Spinal cord (tissue), 10 donors: ENCODE measurements around the gene CAMK2G. TPM values are rescaled to one million over a fixed set of nuclear protein-coding genes. Genes with fewer than 3 reads are reported as not detected.

Source experiments
- DNase-seq, 6 donors: peaks; one replicate each; pipeline versions ENCODE4 v3.0.0 to v3.0.0-alpha.2; 2013 to 2015; ENCODE audit warnings: low spot score in 6 of 6, low read depth in 4 of 6
- H3K27ac ChIP-seq: one replicate; pipeline ENCODE4 v1.5.1; 2013; ENCODE audit warnings: low read depth, low read length, control low read depth
- H3K27me3 ChIP-seq: one replicate; pipeline ENCODE4 v1.6.1; 2013; ENCODE audit warnings: low read length; ENCODE audit not compliant: control insufficient read depth, insufficient read depth
- H3K36me3 ChIP-seq: one replicate; pipeline ENCODE4 v1.6.1; 2013; ENCODE audit warnings: low read length; ENCODE audit not compliant: control insufficient read depth, insufficient read depth
- H3K4me1 ChIP-seq: one replicate; pipeline ENCODE4 v1.6.1; 2013; ENCODE audit warnings: low read length; ENCODE audit not compliant: control insufficient read depth, insufficient read depth
- H3K4me3 ChIP-seq: one replicate; pipeline ENCODE4 v1.5.1; 2013; ENCODE audit warnings: low read depth, low read length, control low read depth
- H3K9me3 ChIP-seq: one replicate; pipeline ENCODE4 v1.6.1; 2013; ENCODE audit warnings: low read length; ENCODE audit not compliant: control insufficient read depth, insufficient read depth
- WGBS: methylation state at CpG from one replicate; pipeline ENCODE4 v1.1.5; 2013; ENCODE audit warnings: missing lambda C conversion rate; ENCODE audit not compliant: insufficient coverage; 5-methylcytosine and 5-hydroxymethylcytosine counted together
- polyA plus RNA-seq, 2 donors: library from polyadenylated mRNA; unstranded; fragments of 120-200 nt; gene quantifications; one replicate each; pipeline ENCODE4 v1.2.1, GENCODE V29; 2013; ENCODE audit not compliant: insufficient read length in 2 of 2
- total RNA-seq, 2 donors: library from RNA; depleted of rRNA in 1 of 2; stranded (reverse); fragments of 120-200 nt in 1 of 2; fragments of >200 nt in 1 of 2; gene quantifications; one replicate each; pipeline versions ENCODE4 v1.2.3 to v1.2.4, GENCODE V29; 2013 to 2014
- donor health status: healthy.

The CAMK2G gene
- total and polyA plus RNA-seq, 4 donors: 49.8 to 147 (median 113) TPM

GRCh38 chr10:73810735-73811465 is 63.5 kb downstream of the CAMK2G start:
- peak in 3 of 6 donors; percentile 9 to 32 (median 31) for DNase-seq

GRCh38 chr10:73810358-73810734 is 64.0 kb downstream of the CAMK2G start:
- peaks cover 57% of the 10 kb centered on the region for H3K36me3 ChIP-seq
- no peaks in the 10 kb centered on the region for H3K9me3 ChIP-seq
- H3K27me3 ChIP-seq: no peaks in the 10 kb centered on the region
- H3K4me1 ChIP-seq: peaks cover 9% of the 10 kb centered on the region
- WGBS: 88% methylated on average over 5 of the region's 7 CpGs
- H3K27ac ChIP-seq: no peak overlapping the region
- no peak for DNase-seq
- H3K4me3 ChIP-seq: peak overlapping the region; percentile 63

More at GRCh38 chr10:73810735-73811465, 63.5 kb downstream of the CAMK2G start:
- under 1% methylated on average over 63 of the region's 63 CpGs for WGBS
- H3K27me3 ChIP-seq: no peaks in the 10 kb centered on the region
- H3K9me3 ChIP-seq: no peaks in the 10 kb centered on the region
- peaks cover 9% of the 10 kb centered on the region for H3K4me1 ChIP-seq
- peak overlapping the region; percentile 63 for H3K4me3 ChIP-seq
- H3K36me3 ChIP-seq: peaks cover 53% of the 10 kb centered on the region
- H3K27ac ChIP-seq: peak overlapping the region; percentile 40

- 56% methylated on average over 2 of the region's 5 CpGs for WGBS
- Histone ChIP-seq H3K4me3 (no peak overlapping the region), H3K27me3 (no peaks in the 10 kb centered on the region), H3K9me3 (no peaks in the 10 kb centered on the region), H3K27ac (no peak overlapping the region), H3K36me3 (peaks cover 61% of the 10 kb centered on the region), H3K4me1 (peaks cover 9% of the 10 kb centered on the region)
- DNase-seq: no peak
Measured at GRCh38 chr10:73809061-73809818, 65.1 kb downstream of the CAMK2G start.

GRCh38 chr10:73808021-73808815 is 66.1 kb downstream of the CAMK2G start:
- peaks cover 9% of the 10 kb centered on the region for H3K4me1 ChIP-seq
- no peak overlapping the region for H3K4me3 ChIP-seq
- no peak overlapping the region for H3K27ac ChIP-seq
- 97% methylated on average over 16 of the region's 16 CpGs for WGBS
- no peaks in the 10 kb centered on the region for H3K9me3 ChIP-seq
- DNase-seq: no peak
- peaks cover 67% of the 10 kb centered on the region for H3K36me3 ChIP-seq
- no peaks in the 10 kb centered on the region for H3K27me3 ChIP-seq

- H3K36me3 ChIP-seq: peaks cover 69% of the 10 kb centered on the region
Measured at GRCh38 chr10:73807471-73807870, 66.9 kb downstream of the CAMK2G start.

GRCh38 chr10:73806176-73806950 is 68.0 kb downstream of the CAMK2G start:
- H3K27ac ChIP-seq: no peak overlapping the region
- H3K9me3 ChIP-seq: no peaks in the 10 kb centered on the region
- WGBS: 97% methylated on average over 14 of the region's 14 CpGs
- H3K4me1 ChIP-seq: peaks cover 4% of the 10 kb centered on the region
- H3K27me3 ChIP-seq: no peaks in the 10 kb centered on the region
- peaks cover 80% of the 10 kb centered on the region for H3K36me3 ChIP-seq
- no peak overlapping the region for H3K4me3 ChIP-seq
- no peak for DNase-seq

More at GRCh38 chr10:73807471-73807870, 66.9 kb downstream of the CAMK2G start:
- Histone ChIP-seq H3K27me3 (no peaks in the 10 kb centered on the region), H3K4me3 (no peak overlapping the region), H3K27ac (no peak overlapping the region), H3K9me3 (no peaks in the 10 kb centered on the region), H3K4me1 (peaks cover 9% of the 10 kb centered on the region)
- no peak for DNase-seq
- WGBS: 99% methylated on average over 14 of the region's 14 CpGs

- no peaks in the 10 kb centered on the region for H3K9me3 ChIP-seq
Measured at GRCh38 chr10:73803680-73804286, 70.6 kb downstream of the CAMK2G start.

GRCh38 chr10:73802276-73802991 is 71.9 kb downstream of the CAMK2G start:
- Histone ChIP-seq H3K27ac (no peak overlapping the region), H3K4me1 (no peaks in the 10 kb centered on the region)
- WGBS: 85% methylated on average over 9 of the region's 11 CpGs

More at GRCh38 chr10:73803680-73804286, 70.6 kb downstream of the CAMK2G start:
- Histone ChIP-seq H3K27ac (no peak overlapping the region), H3K27me3 (no peaks in the 10 kb centered on the region), H3K36me3 (peaks cover 97% of the 10 kb centered on the region), H3K4me3 (no peak overlapping the region), H3K4me1 (no peaks in the 10 kb centered on the region)
- DNase-seq: no peak

More at GRCh38 chr10:73802276-73802991, 71.9 kb downstream of the CAMK2G start:
- Histone ChIP-seq H3K9me3 (no peaks in the 10 kb centered on the region), H3K27me3 (no peaks in the 10 kb centered on the region), H3K36me3 (peaks cover 96% of the 10 kb centered on the region), H3K4me3 (no peak overlapping the region)
- no peak for DNase-seq
